ENCODE data around the gene STIMATE.

The STIMATE gene

DNA sequence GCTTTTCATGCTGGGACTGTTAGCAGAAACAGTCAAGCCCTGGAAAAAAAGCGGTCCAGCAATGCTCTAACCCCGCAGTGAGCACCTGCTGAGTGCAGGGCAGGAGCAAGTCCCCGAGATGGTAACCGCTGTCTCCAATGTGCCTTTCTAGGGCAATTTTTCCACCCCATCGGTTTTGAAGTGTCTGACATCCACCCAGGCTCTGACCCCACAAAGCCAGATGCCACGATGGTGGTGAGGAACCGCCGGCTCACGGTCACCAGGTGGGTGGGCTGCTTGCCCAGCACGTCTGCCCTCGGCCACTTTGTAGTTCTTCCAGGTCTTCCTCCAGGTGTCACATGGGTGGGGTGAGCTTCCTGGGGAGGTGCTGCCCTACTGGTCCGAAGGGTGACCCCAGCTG lies 106.0 kb downstream of the STIMATE start:
- no peak for ATAC-seq
- DNase-seq: no peak

DNA sequence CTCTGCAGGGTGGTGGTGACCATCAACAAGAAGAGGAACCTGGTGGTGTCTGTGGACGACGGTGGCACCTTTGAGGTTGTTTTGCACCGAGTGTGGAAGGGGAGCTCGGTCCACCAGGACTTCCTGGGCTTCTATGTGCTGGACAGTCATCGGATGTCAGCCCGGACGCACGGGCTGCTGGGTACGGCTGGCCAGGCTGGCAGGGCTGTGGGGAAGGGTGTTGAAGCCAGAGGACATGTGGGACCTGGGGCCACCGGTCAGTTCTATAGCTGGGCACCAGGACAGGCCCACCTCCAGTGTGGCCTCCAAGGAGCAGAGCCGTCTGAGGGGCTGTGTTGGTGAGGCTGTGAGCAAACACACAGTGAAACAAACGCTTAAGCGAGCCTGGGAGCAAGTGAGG lies 106.6 kb downstream of the STIMATE start:
- DNase-seq (no peak), ATAC-seq (no peak)

DNA sequence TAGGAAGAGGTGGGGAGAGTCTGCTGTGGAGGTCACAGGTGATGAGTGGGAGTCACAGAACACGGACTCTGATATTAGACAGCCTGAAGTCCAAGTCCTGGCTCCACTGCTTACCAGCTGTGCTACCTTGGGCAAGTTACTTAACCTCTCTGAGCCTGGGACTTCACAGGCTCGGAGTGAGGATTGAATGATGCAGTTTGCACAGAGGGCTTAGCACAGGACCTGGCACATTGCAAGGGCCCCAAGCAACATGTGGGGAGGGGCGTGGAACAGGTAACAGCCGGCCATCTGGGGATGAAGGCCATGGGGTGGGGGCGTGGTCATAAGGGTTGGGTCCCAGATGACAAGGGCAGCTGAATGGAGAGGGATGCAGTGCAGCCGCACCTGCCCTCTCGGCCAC lies 107.0 kb downstream of the STIMATE start:
- DNase-seq (no peak), ATAC-seq (no peak)

DNA sequence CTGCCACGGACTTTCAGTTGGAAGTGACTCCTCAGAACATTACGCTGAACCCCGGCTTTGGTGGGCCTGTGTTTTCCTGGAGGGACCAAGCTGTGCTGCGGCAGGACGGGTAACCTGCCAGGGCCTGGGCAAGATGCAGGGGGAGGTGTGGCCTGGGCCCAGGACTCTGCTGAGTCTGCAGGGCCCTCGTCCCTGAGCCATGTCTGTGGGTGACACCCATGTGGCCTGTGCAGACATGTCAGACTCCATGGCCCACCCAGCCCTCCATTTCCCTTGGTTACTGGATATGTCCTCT lies 107.7 kb downstream of the STIMATE start:
- ATAC-seq (no peak), DNase-seq (no peak)

DNA sequence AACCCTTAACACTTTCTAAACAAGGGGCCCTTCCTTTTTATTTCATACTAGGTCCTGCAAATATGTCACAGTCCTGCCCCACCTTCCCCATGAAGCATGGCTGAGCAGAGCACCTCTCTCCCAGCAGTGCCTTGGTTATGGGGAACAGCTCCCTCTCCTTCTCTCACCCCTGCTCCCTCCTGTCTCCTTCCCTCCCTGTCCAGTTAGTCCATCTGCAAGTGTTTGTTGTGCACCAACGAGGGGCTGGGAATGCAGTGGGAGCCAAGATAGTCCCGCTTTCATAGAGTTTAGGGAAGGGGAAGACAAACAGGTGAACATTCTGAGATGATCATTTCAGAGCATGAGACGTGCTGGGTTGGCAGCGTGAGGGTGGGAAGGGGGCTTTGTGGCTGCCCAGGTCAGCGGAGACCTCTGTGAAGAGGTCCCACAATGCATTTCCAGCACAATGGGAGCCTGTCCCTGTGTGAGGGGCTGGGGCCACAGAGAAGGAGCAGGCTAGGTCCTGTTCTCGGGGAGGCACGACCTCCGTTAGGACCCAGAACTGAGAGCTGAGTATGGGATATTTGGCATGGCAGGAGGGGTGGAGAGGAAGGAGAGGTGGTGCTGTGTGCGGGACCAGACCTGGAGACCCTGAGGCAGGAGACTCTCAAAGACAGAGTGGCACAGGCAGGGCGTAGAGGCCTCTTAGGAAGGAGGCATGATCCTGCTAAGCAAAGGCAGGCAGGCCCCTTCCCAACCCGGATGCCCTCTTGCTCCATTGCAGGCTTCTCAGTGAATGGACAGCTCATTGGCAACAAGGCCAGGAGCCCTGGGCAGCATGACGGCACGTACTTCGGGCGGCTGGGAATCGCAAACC lies 108.2 kb downstream of the STIMATE start:
- DNase-seq: no peak
- no peak for ATAC-seq

DNA sequence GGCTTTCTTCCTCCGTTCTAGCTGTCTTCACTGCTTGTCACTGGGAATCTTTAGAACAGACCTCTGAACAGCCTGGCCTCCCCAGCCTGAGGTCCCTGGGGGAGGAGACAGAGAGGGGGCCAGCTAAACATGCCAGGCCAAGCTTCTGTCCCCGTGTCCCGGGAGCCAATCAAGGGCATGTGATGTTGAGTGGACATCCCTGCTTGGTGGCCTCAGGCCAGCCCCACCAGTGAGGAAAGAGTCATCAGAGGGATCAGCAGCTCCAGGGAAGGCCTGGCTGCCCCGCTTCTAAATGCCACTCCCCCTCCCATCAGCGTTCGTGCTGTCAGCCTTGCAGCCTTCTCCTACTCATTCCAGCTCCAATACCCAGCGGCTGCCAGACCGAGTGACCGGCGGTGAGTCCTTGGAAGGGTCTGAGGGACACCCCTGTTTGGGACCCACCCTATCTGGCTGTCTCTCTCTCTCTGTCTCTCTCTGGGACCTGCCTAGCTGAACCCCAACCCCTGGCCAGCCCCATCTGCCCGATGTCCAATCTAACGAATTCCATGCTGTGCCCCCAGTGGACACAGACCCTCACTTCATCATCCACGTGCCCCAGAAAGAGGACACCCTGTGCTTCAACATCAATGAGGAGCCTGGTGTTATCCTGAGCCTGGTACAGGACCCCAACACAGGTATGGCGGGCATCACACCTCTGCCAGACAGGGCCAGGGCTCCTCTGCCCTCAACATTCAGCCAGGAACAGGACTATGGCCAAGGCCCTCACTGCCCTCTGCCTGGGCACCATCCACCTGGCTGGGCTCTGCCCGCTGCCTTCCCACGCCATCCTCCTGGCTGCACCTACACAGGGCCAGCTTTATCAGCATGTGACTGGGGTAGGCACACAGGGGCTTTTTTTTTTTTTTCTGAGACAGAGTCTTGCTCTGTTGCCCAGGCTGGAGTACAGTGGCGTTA lies 109.4 kb downstream of the STIMATE start:
- ATAC-seq: no peak
- no peak for DNase-seq

DNA sequence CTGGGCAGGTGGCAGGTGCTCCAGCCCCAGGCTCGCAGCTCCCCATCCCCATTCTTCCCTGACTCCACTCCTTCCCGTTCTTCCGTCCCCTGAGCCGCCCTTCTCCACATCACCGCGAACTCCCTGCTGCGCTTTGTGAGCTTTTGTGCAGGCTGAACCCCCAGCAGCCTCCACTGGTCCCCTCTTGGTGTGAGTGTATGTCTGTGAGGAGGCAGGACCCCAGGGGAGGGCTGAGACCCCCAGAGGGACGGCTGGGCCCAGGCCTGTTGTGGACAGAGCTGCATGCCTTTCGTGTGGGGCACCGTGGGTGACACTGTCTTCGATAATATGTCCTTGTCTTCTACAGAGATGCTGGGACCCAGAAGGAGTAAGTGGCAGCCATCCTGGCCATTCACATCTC lies 110.1 kb downstream of the STIMATE start:
- DNase-seq (no peak), ATAC-seq (no peak)
